Measurements from ENCODE around the gene KIAA1958. TPM values are rescaled to one million over a fixed set of nuclear protein-coding genes. Genes with fewer than 3 reads are reported as not detected.

KIAA1958 gene
- total and polyA plus RNA-seq, 2 of the 8 experiments (the other 6 are each of a cell fraction or from before 2014, with no cell fraction given): 11.4 to 43.8 TPM

DNA sequence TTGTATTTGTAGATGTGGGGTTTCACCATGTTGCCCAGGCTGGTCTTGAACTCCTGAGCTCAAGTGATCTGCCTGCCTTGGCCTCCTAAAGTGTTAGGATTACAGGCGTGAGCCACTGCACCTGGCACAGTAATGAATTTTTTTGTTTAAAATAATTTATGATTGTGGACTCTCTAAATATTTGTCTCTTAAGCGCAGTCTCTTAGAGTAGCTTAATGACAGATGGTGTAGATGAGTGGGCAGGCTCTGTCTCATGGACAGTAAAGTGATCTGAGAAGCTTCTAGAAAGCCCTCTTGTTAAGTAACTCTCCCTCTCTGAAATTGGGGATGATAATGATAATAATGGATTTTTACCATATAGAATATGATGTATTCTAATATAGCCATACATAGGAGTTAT lies 47.5 kb upstream of the KIAA1958 start (continued):
- TF ChIP-seq JUND (IDR thresholded peaks at IDR 0.05; ENCODE audit: low read length) (no peak), TBP (IDR thresholded peaks at IDR 0.05; ENCODE audit: low read depth, low read length) (no peak), KDM5A (IDR thresholded peaks at IDR 0.05; ENCODE audit: low read length) (no peak), CTBP2 (IDR thresholded peaks at IDR 0.05; ENCODE audit: borderline replicate concordance, insufficient read depth, insufficient read length, low read length) (no peak), CHD2 (IDR thresholded peaks at IDR 0.05; ENCODE audit: low read length) (no peak)

Measured in H1 (cell line).